OCI-M2 (cell line): ENCODE data around the gene PLEKHG4B.

ENCODE experiments used
- DNase-seq: peaks from one replicate; lab custom pipeline; 2025; ENCODE audit not compliant: unreplicated experiment; lab: John Stamatoyannopoulos, UW

The PLEKHG4B gene

GRCh38 chr5:128446-128845, 36.5 kb downstream of the PLEKHG4B start:
- no peak for DNase-seq

- no peak for DNase-seq
These were observed 37.2 kb downstream of the PLEKHG4B start for GRCh38 chr5:129148-129547.

- no peak for DNase-seq
These were observed 37.9 kb downstream of the PLEKHG4B start for GRCh38 chr5:129820-130219.

DNA sequence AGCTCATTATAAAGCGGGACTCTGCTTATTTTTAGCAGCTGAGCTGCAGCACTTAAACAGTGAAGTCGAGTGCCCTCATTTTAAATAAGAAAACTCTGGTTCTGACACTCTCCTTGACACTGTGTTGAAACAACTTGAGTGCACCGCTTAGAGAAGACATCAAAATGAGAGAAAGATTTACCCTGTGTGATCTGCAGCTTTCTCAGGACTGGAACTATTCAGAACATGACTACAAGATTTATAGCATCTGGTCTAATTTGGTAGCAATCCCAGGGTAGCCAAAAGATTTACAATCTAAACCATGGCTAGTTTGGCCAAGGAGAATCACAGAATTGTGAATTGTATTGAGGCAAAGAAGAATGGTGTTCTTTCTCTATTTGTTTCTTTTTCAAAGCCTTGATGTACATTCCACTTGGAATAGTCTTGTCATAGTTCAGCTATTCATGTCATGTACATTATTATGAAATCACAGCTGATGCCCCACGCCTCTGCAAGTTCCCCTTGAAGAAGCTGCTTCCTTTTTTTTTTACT, 38.7 kb downstream of the PLEKHG4B start:
- DNase-seq: no peak

GRCh38 chr5:136901-137300, 44.9 kb downstream of the PLEKHG4B start:
- no peak for DNase-seq

- DNase-seq: no peak
These were observed 45.8 kb downstream of the PLEKHG4B start for GRCh38 chr5:137741-138140.

DNA sequence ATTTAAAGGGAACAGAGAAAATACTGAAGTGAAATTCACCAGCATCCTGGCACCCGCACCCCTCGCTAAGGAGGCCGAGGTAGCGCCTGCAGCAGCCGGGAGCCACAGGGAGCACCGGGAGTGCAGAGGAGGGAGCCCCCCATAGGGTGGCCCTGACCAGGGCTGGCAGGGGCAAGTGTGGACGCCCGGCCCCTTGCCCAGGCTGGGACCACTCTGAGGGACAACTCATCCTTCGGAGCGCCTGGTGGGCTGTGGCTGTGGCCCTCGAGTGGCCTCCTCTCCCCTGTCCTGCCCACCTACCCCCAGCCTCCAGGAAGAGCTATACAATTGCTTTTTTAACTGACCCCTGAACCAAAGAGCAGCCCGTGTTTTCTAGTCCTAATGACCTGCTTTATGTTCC, 47.0 kb downstream of the PLEKHG4B start:
- no peak for DNase-seq

- DNase-seq: no peak
These were observed 47.8 kb downstream of the PLEKHG4B start for GRCh38 chr5:139579-140442.

DNA sequence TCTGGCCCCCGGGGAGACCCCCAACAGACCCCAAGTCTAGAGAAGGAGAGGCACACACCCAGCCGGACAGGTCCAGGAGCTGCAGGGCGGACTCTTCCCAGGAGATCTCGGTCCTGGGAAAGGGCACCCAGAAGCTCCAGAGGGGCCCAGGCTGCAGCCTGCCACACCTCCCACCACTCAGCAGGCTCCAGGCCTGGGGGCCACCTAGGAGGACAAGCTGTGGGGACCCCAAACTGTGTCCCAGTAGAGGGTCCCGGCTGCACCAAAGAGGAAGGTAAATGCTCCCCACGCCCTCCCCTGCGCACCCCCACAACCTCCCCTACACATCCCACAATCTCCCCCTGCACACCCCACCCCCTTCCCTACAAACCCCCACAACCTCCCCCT, 48.5 kb downstream of the PLEKHG4B start:
- no peak for DNase-seq

GRCh38 chr5:141211-141610, 49.2 kb downstream of the PLEKHG4B start:
- DNase-seq: no peak

- no peak for DNase-seq
These were observed 49.8 kb downstream of the PLEKHG4B start for GRCh38 chr5:141761-142160.

DNA sequence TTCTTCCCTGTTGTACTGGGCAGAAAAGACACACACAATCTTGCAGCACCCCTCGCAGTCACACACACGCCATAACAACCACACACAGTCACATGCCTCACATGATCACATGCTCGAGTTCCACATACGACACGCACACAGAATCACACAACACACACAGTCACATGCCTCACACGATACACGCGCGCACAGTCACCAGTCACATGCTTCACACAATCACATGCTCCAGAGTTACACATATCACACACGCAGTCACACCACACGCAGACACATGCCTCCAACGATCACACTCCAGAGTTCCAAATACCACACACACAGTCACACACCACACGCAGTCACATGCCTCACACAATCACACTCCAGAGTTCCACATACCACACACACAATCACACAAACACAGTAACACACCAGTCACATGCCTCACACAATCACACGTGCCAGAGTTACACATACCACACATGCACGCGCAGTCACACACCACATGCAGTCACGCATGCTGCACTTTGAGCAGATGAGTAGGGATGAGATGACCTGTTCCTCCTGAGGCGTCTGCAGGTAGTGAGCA, 50.4 kb downstream of the PLEKHG4B start:
- DNase-seq: no peak

GRCh38 chr5:143041-143440, 51.1 kb downstream of the PLEKHG4B start:
- no peak for DNase-seq

GRCh38 chr5:144941-145340, 53.0 kb downstream of the PLEKHG4B start:
- no peak for DNase-seq

- DNase-seq: no peak
These were observed 53.8 kb downstream of the PLEKHG4B start for GRCh38 chr5:145585-146323.

GRCh38 chr5:147751-148150, 55.8 kb downstream of the PLEKHG4B start:
- no peak for DNase-seq

DNA sequence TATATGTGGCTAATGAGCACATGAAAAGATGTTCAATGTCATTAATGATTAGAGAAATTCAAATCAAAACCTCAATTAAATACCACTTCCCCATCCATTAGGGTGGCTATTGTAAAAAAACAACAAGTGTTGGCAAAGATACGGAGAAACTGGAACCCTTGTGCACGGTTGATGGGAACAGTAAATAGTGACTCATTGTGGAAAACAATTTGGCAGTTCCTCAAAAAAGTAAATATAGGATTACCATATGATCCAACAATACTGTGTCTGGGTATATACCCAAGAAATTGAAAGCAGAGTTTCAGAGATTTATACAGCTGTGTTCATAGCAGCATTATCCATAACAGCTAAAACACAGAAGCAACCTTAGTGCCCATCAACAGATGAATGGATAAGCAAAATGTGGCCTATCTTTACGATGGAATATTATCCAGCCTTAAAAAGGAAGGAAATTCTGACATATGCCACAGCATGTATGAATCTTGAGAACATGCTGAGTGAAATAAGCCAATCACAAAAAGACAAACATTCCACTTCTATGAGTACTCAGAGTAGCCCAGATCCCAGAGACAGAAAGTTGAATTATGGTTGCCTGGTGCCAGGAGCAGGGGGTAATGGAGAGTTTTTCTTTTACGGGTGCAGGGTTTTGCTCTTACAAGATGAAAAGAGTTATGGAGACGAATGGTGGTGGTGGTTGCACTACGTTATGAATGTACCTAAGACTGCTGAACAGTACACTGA, 57.9 kb downstream of the PLEKHG4B start:
- DNase-seq: no peak

DNA sequence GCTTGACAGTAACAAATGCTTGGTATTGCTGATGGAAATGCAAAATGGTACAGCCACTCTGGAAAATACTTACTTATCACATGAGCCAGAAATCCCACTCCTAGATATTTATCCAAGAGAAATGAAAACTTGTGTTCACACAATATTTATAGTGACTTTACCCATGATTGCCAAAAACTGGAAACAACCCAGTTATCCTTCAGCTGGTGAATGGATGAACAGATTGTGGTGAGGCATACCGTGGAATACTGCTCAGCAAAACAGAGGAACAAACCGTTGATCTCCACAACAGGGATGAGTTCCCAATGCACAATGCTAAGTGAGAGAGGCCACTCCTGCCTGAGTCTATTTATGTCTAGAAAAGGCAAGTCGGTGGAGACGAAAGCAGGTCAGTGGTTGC, 58.8 kb downstream of the PLEKHG4B start:
- DNase-seq: no peak

- no peak for DNase-seq
These were observed 60.1 kb downstream of the PLEKHG4B start for GRCh38 chr5:152077-152476.

DNA sequence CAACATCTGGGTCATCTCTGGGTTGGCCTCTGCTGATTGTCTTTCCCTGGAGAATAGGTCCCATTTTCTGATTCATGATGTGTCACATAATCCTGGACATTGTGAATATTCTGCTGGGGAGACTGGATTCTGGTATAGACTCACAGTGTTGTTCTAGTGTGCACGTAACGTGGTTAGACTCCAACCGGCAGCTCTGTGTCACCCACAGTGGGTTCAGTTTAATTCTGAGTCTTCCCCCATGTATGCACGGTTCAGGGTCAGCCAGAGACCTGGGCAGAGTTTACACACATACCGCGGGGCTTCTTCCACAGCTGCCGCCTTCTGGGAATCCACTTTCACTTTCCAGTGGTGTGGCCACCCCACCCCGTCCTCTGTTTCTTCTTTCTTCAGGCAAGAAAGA, 61.3 kb downstream of the PLEKHG4B start:
- DNase-seq: no peak

- no peak for DNase-seq
These were observed 62.3 kb downstream of the PLEKHG4B start for GRCh38 chr5:154236-154635.
